GM21367 (cell line): ENCODE measurements around the gene NAPG.
A peak's percentile ranks its signal among the peaks of the same experiment; 100 is the strongest.
"Not testable (repeated sequence)": the region's sequence is repeated elsewhere in the genome, so short reads cannot be mapped to it uniquely, and the experiment has no call there.

ENCODE experiments used
- ATAC-seq: cut with Tn5 transposase; IDR thresholded peaks from one replicate; pipeline ENCODE4 v1.9.1; 2021; ENCODE audit not compliant: unreplicated experiment

NAPG gene

DNA sequence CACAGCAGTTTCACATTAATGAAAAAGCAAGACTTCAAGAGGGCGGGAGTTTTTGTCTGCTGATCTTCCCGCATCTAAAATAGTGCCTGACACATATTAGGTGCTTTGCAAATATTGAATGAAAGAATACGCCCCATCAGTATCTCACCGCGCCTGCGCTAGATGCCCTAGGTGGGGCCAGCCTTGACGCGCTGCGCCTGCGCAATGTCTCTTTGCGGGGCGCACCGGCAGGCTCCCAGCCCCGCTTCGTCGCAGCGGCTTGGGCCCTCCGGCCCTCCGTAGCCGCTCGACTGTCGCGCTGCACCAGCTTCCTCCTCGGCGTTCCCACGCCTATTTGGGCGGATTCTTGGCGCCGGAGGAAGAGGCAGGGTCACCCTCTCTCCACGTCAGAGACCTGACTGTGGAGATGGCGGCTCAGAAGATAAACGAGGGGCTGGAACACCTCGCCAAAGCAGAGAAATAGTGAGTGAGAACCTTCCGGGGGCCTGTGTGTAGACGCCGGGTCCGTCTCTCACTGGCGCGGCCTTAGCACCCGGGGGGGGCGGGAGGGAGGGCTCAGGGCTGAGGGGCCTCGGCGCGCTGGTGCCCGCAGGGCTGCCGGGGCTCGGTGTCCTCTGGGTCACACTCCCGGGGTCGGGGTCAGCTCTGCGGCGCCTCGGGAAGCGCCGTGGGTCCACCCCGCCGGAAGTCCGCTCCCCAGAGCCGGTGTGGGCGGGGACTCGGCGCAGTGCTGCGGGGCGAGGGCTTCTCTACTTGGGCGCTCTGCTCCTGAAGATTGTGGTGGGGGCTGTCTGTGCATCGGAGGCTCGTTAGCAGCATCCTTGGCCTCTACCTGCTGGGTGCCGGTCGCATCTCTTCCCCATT is at the start of gene NAPG:
TSS of gene NAPG (plus strand) at position 331 of the 864 bp plus-strand sequence. CDS start at position 407, 76 bp downstream.
- ATAC-seq, result peak; percentile 64

DNA sequence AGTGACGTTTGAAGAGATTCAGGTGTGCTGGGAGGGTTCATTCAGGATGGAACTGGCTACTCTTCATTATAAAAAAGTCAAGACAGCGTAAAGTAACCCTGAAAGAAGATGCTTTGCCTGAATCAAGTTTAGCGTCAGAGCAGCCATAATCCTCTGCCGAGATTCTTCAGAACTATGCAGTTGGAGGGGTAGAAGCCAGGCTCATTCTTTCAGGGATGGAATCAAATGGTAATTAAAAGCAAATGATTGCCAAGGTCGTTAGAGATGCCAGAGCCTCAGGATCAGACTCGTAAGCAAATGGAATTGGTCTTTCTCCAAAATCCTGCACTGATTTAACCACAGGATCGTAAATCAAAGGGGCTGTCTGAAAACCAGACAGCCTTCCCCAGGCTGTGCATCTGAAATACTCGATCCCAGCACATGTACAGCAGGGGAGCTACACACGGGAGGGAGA is 49.5 kb upstream of the NAPG start:
- no peak for ATAC-seq

DNA sequence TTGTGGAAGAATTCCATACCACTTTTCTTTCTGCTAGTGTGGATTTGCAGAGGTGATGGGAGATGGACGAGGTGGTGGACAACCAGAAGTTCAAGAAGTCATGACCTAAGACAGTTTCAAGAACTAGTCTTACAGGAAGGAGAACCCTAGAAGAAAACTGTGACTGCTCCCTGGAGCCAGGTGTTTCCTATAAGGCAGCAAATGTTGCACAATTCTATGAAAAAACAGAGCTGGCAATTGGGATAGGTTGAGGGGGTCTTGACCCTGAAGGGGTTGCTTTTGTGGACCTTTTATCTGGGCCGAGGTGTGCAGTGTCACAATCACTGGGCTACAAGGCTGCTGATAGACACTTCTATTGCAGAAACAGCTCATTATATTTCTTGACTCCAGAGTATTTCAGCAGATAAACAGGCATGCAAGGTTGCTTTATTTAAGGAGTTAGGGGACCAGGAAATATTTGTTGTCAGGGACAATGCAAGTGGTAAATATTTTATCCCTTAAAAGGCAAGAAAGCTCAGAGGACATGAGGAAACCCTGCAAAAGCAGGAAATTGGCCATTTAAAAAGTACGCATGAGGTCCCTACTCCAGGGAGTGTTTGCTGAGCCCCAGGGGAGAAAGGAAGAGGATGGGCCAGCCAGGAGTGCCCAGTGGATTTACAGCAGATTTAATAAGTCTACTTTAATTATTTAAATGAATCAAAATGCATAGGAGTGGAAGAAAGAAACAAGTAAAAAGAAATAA is 48.5 kb upstream of the NAPG start:
- ATAC-seq, result no peak

DNA sequence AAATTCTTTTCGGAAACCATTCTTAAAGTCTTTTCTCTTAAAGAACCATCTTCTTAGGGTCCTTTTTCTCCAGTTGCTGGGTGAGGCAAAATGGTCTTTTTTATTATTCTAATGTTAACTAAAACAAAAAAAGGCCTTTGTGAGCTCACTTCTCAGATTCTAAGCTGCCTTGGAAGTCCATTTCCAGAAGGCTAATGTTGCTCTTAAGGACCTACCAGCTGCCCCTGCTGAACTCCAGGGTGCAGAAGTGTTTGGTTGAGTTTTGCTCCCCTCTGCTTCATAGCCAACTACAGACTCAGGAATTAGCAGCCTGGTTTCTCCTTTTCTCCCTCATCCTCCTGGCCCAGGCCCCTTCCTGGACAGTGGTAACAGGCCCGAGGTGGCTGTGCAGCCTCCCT is 48.0 kb upstream of the NAPG start:
- ATAC-seq, result no peak

DNA sequence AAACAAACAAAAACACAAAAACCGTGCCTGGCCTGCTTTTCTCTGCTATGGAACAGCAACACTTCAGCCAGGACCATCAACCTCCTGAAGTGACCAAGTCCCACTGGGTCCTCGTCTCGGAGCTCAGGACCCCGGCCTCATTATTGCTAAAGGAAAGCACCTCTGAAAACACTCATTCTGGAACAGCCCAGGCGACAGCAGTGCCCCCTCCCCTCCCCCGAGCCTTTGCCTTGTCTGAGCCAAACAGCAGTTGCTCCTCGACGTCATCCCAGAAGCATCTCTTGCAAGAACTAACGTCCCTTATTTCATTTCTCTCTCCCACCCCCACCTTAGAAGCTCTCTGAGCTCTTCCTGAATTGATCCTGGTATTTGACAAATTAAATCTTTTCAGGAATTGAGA is 44.0 kb upstream of the NAPG start:
- ATAC-seq, result no peak

DNA sequence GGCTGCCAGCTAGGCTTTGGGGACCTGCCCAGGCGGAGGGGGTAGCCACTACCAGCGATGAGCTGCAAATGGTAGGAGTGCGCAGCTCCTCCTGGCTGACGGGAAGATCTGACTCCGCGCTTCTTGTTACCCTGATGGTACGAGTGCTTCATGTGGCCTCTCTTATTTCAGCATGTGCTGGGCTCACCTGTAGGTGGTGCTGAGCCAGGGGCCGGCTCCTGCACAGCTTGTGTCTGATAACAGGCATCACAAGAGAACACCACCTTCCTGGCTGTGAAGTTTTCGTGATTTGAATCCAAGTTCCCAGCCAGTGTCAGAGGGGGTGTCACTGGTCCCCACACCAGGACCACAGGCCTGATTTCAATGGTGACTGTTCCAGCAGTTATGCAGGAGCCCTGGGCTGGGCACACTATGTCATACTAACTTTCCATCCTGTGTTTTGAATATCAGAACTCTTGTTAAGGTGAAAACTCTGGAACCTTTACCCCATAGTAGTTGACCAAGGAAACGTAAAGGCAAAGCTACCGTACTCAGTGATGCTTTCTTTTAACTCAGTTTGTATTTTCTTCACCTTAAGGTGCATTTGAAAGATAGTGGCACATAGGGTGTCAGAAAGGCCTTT is 43.4 kb upstream of the NAPG start:
- peak; percentile 6 for ATAC-seq

DNA sequence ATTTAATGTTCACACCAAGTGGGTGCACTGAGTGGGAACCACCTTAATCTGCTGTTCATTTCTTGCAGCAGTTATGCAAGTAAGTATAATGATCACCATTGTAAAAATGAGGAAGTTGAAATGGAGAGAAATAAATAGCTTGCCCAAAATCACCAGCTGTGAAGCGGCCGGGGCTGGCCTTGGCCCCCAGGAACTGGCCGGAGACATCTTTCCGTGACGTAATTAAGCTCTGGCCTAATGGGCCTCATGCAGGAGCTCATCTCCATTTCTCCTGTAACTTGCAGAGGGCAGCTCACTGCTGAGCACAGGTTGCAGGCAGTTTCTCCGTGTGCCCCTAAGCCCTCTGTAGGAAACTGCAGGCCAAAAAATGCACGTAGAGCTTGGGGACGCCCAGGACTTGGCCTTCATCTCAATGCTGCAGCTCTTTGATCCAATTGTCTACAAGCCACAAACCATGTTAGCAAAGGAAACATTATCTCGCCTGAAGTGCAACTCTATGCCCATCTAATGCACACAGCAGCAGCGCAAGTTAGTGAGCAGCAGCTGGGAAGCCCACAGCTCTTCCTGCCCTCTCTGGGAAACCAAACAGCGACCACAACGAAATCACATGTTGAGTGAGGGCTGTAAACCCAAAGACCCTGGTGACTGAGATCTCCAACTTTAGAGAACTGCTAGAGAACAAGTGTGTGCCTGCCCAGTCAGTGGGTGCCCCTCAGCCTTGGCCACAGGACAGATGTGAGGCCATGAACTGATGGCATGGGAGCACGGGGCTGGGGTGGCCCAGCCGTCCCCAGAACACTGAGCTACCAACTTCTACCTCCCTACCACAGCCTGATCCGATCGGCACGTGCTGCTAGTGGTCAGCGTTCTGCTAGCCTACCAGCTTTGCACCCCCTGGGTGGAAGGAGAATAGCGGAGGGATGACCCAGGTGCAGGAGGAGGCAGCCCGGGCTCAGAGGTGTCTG is 42.6 kb upstream of the NAPG start:
- ATAC-seq, result peak; percentile 69

DNA sequence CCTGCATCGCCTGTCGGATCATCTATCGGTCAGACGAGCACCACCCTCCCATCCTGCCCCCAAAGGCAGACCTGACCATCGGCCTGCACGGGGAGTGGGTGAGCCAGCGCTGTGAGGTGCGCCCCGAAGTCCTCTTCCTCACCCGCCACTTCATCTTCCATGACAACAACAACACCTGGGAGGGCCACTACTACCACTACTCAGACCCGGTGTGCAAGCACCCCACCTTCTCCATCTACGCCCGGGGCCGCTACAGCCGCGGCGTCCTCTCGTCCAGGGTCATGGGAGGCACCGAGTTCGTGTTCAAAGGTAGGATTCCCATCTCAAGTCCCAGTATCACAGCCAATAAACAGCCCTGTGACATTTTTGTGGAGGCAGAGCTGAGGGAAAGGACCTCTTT is 40.4 kb upstream of the NAPG start:
- ATAC-seq, result no peak

DNA sequence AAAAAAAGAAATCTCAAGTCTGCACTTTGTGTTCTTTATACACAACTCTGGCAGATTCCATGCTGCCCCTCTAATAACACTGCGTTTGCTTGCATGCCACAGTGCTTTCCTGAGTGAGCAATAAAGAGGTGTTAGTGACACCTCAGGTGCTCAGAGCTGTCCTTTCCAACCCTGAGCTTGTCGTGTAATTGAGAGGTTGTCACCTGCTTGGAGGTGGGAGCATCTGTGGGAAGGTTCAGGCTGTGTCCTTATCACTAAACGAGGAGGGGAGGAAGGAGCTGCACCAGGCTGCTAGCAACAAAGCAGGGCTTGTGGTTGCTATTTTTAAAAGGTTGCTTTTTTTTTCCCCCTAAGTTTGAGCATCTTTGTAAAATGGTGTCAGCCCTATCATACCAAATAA is 39.5 kb upstream of the NAPG start:
- no peak for ATAC-seq

DNA sequence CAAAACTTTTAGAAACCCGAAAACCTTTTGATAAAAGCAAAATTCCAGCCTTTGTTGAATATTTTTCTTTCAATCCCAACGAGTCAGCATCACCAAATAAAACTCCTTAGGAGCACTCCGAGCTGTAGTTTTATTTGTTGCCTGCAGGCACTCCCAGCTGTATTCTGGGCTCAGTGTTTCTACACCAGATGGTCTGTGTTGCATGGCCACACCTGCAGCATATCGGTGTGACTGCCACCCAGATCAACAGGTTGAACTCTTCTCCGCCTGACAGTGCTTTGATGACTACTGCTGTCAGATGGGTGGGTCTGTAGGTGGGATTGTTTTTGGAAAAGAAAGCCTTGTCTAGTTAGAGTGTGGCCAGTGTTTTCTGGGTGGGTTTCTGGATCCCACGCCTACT is 38.7 kb upstream of the NAPG start:
- ATAC-seq, result no peak

DNA sequence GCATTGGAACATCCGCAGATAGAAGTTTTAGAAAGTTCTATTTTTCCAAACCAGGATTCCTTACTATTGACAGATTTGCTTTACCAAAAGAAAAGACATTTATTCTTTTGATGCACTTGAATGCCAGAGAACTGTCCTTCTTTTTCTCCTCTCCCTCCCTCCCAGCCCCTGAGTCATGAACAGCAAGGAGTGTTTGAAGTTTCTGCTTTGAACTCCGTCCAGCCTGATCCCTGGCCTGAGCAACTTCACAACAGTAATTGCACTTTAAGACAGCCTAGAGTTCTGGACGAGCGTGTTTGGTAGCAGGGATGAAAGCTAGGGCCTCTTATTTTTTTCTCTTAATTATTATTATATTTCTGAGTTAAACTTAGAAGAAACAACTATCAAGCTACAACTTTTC is 37.8 kb upstream of the NAPG start:
- ATAC-seq, result no peak

DNA sequence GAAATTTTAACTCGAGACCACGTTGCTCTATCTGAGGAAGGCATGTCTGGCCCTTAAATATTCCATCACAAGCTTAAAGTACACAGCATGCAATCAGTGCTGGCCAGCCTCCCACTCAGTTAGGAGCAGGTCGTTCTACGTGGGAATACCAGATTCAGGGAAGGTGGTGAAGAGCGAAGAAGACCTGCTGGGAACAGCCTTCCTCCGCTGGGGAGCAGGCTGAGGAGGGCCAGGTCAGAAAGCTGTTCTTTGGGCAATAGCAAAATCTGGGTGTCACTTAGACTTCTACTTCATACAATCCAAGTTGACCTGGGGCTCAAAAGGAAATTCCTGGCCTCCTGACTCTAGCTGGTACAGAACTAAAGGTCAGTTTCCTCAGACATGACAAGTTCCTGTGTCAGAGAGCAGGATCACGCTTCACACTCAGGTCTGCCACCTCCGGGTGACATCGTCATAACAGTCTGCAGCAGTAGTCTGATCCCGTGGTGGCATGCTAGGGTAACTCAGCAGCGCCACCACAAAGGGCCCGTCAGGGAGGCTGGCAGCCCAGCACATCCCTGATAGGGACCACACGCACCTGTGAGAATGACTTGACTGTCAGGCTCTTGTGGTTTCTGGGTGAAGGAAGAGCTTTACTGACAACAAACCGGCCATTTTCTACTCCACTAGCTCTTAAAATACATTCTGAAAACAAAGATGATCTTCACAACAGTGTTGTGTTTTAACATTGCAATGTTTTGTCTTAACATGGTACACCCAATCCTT is 35.2 kb upstream of the NAPG start:
- peak; percentile 95 for ATAC-seq

DNA sequence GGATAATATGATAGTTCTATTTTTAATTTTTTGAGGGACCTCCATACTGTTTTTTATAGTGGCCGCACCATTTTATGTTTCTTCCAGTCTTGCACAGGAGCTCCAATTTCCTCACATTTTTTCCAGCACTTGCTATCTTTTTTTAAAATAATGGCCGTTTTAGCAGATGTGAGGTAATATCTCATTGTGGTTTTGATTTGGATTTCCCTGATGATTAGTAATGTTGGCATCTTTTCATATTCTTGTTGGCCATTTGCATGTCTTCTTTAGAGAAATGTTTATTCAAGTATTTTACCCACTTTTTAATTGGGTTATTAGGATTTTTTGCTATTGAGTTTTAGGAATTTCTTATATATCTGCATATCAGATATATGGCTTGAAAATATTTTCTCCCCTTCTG is 29.9 kb upstream of the NAPG start:
- ATAC-seq, result no peak

DNA sequence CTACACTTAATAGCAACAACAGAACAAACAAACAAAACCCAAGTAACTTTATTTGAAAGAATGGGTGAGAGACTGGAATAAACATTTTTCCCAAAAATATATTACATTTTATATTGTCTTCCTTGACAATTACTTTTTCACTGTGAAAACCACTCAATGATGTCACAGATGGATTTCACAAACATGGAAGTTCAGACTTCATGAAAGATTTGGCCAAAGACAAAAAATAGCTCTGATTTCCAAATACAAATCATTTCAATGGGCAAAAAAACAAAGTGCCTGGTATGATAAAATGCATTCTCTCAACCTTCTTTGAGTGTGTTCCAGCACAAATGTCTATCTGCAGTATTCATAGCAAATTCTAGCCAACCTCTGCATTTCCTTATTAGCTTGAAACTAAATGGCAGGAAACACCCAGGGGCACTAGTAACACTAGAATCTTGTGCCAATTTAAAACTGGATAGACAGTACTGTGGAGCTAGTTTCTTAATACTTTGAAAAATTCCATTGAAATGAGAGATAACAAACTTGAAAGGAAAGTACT is 28.5 kb upstream of the NAPG start:
- ATAC-seq, result no peak

DNA sequence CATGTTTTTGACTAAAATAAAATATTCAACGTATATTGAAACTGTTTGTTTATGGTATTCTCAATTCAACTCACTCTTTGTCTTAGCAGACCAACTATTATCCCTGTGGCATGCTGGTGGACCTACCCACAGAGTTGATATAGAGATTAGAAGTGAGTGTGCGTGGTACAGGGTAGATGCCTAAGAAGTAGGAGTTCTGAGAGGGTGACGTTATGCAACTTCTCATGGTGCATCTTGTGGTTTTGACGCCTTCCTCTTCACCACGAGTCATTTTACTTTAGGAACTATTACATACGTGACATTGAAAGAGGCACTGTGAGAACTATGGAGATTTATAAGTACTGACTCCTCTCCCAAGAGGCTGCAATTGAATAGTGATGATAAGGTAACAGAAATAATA is 26.6 kb upstream of the NAPG start:
- no peak for ATAC-seq

DNA sequence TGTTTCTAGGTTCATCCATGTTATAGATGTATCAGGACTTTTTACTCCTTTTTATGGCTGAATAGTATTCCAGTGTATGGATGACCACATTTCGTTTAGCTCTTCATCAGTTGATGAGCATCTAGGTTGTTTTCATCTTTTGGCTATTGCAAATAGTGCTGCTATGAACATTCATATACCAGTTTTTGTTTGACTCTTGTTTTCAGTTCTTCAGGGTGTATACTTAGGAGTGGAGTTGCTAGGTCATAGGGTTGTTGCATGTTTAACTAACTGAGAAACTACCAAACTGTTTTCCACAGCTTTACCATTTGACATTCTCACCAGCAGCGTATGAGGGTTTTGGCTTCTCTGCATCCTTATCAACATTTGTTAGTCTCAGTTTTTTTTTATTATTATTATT is 25.8 kb upstream of the NAPG start:
- no peak for ATAC-seq

DNA sequence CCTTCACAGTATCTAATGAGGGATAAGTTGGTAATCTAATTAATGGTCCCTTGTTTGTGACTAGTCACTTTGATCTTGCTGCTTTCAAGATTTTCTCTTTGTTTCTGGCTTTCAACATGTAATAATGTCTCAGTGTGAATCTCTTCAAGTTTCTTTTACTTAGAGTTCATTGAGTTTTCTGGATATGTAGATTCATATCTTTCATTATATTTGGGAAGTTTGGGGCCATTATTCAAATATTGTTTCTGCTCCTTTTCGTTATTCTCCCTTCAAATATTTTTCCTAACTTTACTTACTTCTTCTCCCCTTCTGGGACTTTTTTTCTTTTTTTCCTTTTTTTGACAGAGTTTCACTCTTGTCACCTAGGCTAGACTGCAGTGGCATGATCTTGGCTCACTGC is 21.1 kb upstream of the NAPG start:
- no peak for ATAC-seq

DNA sequence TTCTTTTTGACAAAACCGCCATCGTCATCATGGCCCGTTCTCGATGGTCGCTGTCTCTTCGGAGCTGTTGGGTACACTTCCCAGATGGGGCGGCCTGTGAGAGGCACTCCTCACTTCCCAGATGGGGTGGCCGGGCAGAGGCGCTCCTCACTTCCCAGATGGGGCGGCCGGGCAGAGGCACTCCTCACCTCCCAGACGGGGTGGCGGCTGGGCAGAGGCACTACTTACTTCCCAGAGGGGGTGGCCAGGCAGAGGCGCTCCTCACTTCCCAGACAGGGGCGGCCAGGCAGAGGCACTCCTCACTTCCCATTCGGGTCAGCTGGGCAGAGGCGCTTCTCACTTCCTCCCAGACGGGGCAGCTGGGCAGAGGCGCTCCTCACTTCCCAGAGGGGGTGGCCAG is 19.9 kb upstream of the NAPG start:
- ATAC-seq, result not testable (repeated sequence)

DNA sequence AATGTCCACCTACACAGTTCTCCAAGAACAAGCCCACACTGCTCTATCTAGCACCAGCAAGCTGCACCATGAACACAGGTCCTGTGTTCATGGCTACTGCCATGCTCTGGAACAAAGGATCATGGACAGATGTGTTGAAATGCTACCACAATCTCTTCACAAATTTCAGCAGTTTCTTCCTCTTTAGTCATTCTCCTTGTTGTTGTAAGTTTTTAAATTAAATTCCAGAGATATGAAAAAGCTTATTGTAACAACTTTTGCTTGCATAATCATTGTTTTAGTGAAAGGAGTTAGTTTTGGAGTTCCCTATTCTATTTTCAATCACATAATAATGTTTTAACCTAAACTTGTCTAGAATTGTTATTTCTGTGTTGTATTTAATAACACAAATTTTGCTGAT is 17.2 kb upstream of the NAPG start:
- ATAC-seq, result no peak

DNA sequence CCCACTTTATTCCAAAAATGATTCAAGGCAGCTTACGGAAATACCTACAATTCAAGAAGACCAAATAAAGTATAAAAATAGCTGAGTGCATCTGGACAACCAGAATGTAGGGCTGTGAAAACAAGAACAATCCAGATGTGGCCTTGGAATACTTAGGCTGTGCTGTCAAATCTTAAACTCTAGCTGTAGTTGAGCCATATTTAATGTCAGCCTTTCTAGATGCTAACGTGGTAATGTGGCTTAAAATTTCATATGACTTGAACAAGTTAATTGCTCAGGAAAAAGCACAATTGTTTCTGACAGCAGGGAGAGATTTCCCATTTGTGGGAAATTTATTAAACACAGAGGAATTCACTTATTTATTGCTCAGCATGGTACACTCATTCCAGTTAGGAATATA is 14.6 kb upstream of the NAPG start:
- no peak for ATAC-seq
